Measurements from ENCODE around the gene LRP4.

Gene LRP4

GRCh38 chr11:46907606-46908005 lies 10.7 kb downstream of the LRP4 start:
- POLR2A ChIA-PET, result no interaction called here
- no peaks in the 10 kb centered on the region for H3K9me3 ChIP-seq (ENCODE audit: control insufficient read depth, insufficient read depth, low read depth, low read length)
- H3K4me1 ChIP-seq (ENCODE audit: control insufficient read depth, insufficient read depth, low read length), result peaks cover 8% of the 10 kb centered on the region
- no peaks in the 10 kb centered on the region for H3K36me3 ChIP-seq (ENCODE audit: control insufficient read depth in 2 of 2, insufficient read depth in 1 of 2, low read length in 2 of 2)
- H3K4me3 ChIP-seq (ENCODE audit: low read depth, low read length), result no peak overlapping the region
- TF ChIP-seq WT1 (tag by site-specific recombination; IDR thresholded peaks at IDR 0.05) (no peak), ZFHX2 (tag by site-specific recombination; conservative IDR thresholded peaks at IDR 0.05) (no peak), ZNF707 (tag by site-specific recombination; IDR thresholded peaks at IDR 0.05) (no peak), ZNF112 (tag by site-specific recombination; IDR thresholded peaks at IDR 0.05) (no peak), KLF16 (tag by site-specific recombination; IDR thresholded peaks at IDR 0.05) (no peak), ZNF549 (tag by site-specific recombination; IDR thresholded peaks at IDR 0.05) (no peak), ZBTB6 (tag by site-specific recombination; IDR thresholded peaks at IDR 0.05) (no peak), SALL2 (tag by site-specific recombination; IDR thresholded peaks at IDR 0.05; ENCODE audit: borderline replicate concordance) (no peak), ZNF571 (tag by site-specific recombination; IDR thresholded peaks at IDR 0.05) (no peak)
- CTCF ChIA-PET, result interaction anchor here (0.7 to 2.5 kb wide), 6 partner anchors 9 to 253 kb away, joined by 4 to 11 read pairs (median 4); no protein-coding TSS in a partner anchor
- no peak overlapping the region for H3K27ac ChIP-seq (ENCODE audit: extremely low read depth, low read depth, low read length)

GRCh38 chr11:46906609-46907041 lies 11.7 kb downstream of the LRP4 start:
- CTCF ChIA-PET, result interaction anchor here (0.5 to 2.5 kb wide), 9 partner anchors 10 to 1372 kb away, joined by 3 to 11 read pairs (median 4); no protein-coding TSS in a partner anchor

More at GRCh38 chr11:46906609-46907041, 11.7 kb downstream of the LRP4 start:
- POLR2A ChIA-PET, result interaction anchor here (1.3 kb wide), 1 partner anchor 10 kb away, joined by 5 read pairs; no protein-coding TSS in a partner anchor
- Histone ChIP-seq H3K36me3 (ENCODE audit: control insufficient read depth in 2 of 2, insufficient read depth in 1 of 2, low read length in 2 of 2) (no peaks in the 10 kb centered on the region; a peak in 1 of 3 replicates), H3K27ac (ENCODE audit: extremely low read depth, low read depth, low read length) (peak overlapping the region; percentile 8; the same call in 1 of the 2 replicates), H3K9me3 (ENCODE audit: control insufficient read depth, insufficient read depth, low read depth, low read length) (no peaks in the 10 kb centered on the region), H3K4me3 (ENCODE audit: low read depth, low read length) (no peak overlapping the region), H3K4me1 (ENCODE audit: control insufficient read depth, insufficient read depth, low read length) (0 out of 2 replicates have a peak, but pooled peaks cover 4% of the 10 kb centered on the region)
- TF ChIP-seq ZBTB17 (tag by site-specific recombination; IDR thresholded peaks at IDR 0.05), result peak; percentile 52
- TF ChIP-seq KLF1 (tag by site-specific recombination; IDR thresholded peaks at IDR 0.05), result peak; percentile 60
- peak; percentile 57; the same call in 1 of the 2 replicates for TF ChIP-seq ZNF600 (tag by site-specific recombination; IDR thresholded peaks at IDR 0.05)
- TF ChIP-seq ZNF211 (tag by site-specific recombination; IDR thresholded peaks at IDR 0.05; ENCODE audit: low read depth), result no peak
- peak; percentile 43; the same call in 1 of the 2 replicates for TF ChIP-seq ZNF10 (tag by site-specific recombination; IDR thresholded peaks at IDR 0.05)
- no peak for TF ChIP-seq KLF8 (tag by site-specific recombination; IDR thresholded peaks at IDR 0.05)
- peak; percentile 67 for TF ChIP-seq EGR2 (tag by site-specific recombination; IDR thresholded peaks at IDR 0.05; ENCODE audit: low read depth)
- TF ChIP-seq ZNF18 (tag by site-specific recombination; IDR thresholded peaks at IDR 0.05), result no peak
- no peak for TF ChIP-seq ZNF366 (tag by site-specific recombination; conservative IDR thresholded peaks at IDR 0.05)
- no peak for TF ChIP-seq ZNF174 (tag by site-specific recombination; IDR thresholded peaks at IDR 0.05)
- TF ChIP-seq TRIM28 (IDR thresholded peaks at IDR 0.05; ENCODE audit: borderline replicate concordance, low read length), result no peak
- no peak for TF ChIP-seq ZBTB6 (tag by site-specific recombination; IDR thresholded peaks at IDR 0.05)
- TF ChIP-seq ZFHX2 (tag by site-specific recombination; conservative IDR thresholded peaks at IDR 0.05), result peak; percentile 56
- no peak for TF ChIP-seq ZNF26 (tag by site-specific recombination; IDR thresholded peaks at IDR 0.05)

Measured in HEK293 (cell line).